ENCODE data around the gene AFF3. TPM values are rescaled to one million over a fixed set of nuclear protein-coding genes. Genes with fewer than 3 reads are reported as not detected.

Gene AFF3
- total RNA-seq, 1 experiment from 2014 or later, result not detected

- Histone ChIP-seq H3K4me1 (ENCODE audit: insufficient read depth, low read length, poor library complexity, severe bottlenecking) (no peaks in the 10 kb centered on the region), H3K27me3 (replicated peaks; ENCODE audit: insufficient read depth, low read depth, low read length, poor library complexity) (no peaks in the 10 kb centered on the region), H3K36me3 (ENCODE audit: insufficient read depth, low read length, poor library complexity, severe bottlenecking) (no peaks in the 10 kb centered on the region), H3K4me3 (ENCODE audit: low read depth, low read length, poor library complexity, severe bottlenecking) (no peak overlapping the region), H3K27ac (ENCODE audit: low read depth, low read length, poor library complexity, severe bottlenecking) (no peak overlapping the region), H3K9me3 (ENCODE audit: low read depth, low read length, poor library complexity, severe bottlenecking) (no peaks in the 10 kb centered on the region)
- intact Hi-C loops (cut with micrococcal nuclease; ENCODE audit: unreplicated experiment), result no loop called here
- ChIA-PET POLR2A (ENCODE audit: low non-redundant PET) (no interaction called here), CTCF (no interaction called here)
- no TSS peak for BruUV-seq (replicated peaks)
- no peak for DNase-seq (ENCODE audit: low spot score)
- no peak for TF ChIP-seq EZH2 (IDR thresholded peaks at IDR 0.05; ENCODE audit: borderline replicate concordance, low read depth, low read length, poor library complexity, severe bottlenecking)
- no peak for TF ChIP-seq CTCF (conservative IDR thresholded peaks at IDR 0.05; ENCODE audit: low read depth, low read length)
Measured at GRCh38 chr2:99722476-99722875, 419.9 kb downstream of the AFF3 start.

- no peak overlapping the region for H3K4me3 ChIP-seq (ENCODE audit: low read depth, low read length, poor library complexity, severe bottlenecking)
- POLR2A ChIA-PET (ENCODE audit: low non-redundant PET), result no interaction called here
- no peaks in the 10 kb centered on the region for H3K27me3 ChIP-seq (replicated peaks; ENCODE audit: insufficient read depth, low read depth, low read length, poor library complexity)
- intact Hi-C loops (cut with micrococcal nuclease; ENCODE audit: unreplicated experiment), result no loop called here
- H3K4me1 ChIP-seq (ENCODE audit: insufficient read depth, low read length, poor library complexity, severe bottlenecking), result no peaks in the 10 kb centered on the region
- DNase-seq (ENCODE audit: low spot score), result no peak
- H3K27ac ChIP-seq (ENCODE audit: low read depth, low read length, poor library complexity, severe bottlenecking), result no peak overlapping the region
- no peaks in the 10 kb centered on the region for H3K9me3 ChIP-seq (ENCODE audit: low read depth, low read length, poor library complexity, severe bottlenecking)
- BruUV-seq (replicated peaks), result no TSS peak
- TF ChIP-seq CTCF (conservative IDR thresholded peaks at IDR 0.05; ENCODE audit: low read depth, low read length), result no peak
- CTCF ChIA-PET, result no interaction called here
- no peaks in the 10 kb centered on the region for H3K36me3 ChIP-seq (ENCODE audit: insufficient read depth, low read length, poor library complexity, severe bottlenecking)
Measured at GRCh38 chr2:99719102-99719501, 423.3 kb downstream of the AFF3 start.

- intact Hi-C loops (cut with micrococcal nuclease; ENCODE audit: unreplicated experiment), result no loop called here
- TF ChIP-seq EZH2 (IDR thresholded peaks at IDR 0.05; ENCODE audit: borderline replicate concordance, low read depth, low read length, poor library complexity, severe bottlenecking), result no peak
Measured at GRCh38 chr2:99715956-99716355, 426.4 kb downstream of the AFF3 start.

GRCh38 chr2:99714349-99714748 lies 428.0 kb downstream of the AFF3 start:
- BruUV-seq (replicated peaks), result no TSS peak
- no peak for TF ChIP-seq EZH2 (IDR thresholded peaks at IDR 0.05; ENCODE audit: borderline replicate concordance, low read depth, low read length, poor library complexity, severe bottlenecking)
- ChIA-PET CTCF (no interaction called here), POLR2A (ENCODE audit: low non-redundant PET) (no interaction called here)
- no peaks in the 10 kb centered on the region for H3K9me3 ChIP-seq (ENCODE audit: low read depth, low read length, poor library complexity, severe bottlenecking)
- H3K27me3 ChIP-seq (replicated peaks; ENCODE audit: insufficient read depth, low read depth, low read length, poor library complexity), result peaks cover 16% of the 10 kb centered on the region
- intact Hi-C loops (cut with micrococcal nuclease; ENCODE audit: unreplicated experiment), result no loop called here
- no peaks in the 10 kb centered on the region for H3K36me3 ChIP-seq (ENCODE audit: insufficient read depth, low read length, poor library complexity, severe bottlenecking)
- H3K4me1 ChIP-seq (ENCODE audit: insufficient read depth, low read length, poor library complexity, severe bottlenecking), result no peaks in the 10 kb centered on the region
- no peak overlapping the region for H3K4me3 ChIP-seq (ENCODE audit: low read depth, low read length, poor library complexity, severe bottlenecking)
- H3K27ac ChIP-seq (ENCODE audit: low read depth, low read length, poor library complexity, severe bottlenecking), result no peak overlapping the region
- DNase-seq (ENCODE audit: low spot score), result no peak

More at GRCh38 chr2:99715956-99716355, 426.4 kb downstream of the AFF3 start:
- no TSS peak for BruUV-seq (replicated peaks)
- Histone ChIP-seq H3K4me1 (ENCODE audit: insufficient read depth, low read length, poor library complexity, severe bottlenecking) (no peaks in the 10 kb centered on the region), H3K36me3 (ENCODE audit: insufficient read depth, low read length, poor library complexity, severe bottlenecking) (no peaks in the 10 kb centered on the region), H3K27me3 (replicated peaks; ENCODE audit: insufficient read depth, low read depth, low read length, poor library complexity) (peaks cover 11% of the 10 kb centered on the region), H3K9me3 (ENCODE audit: low read depth, low read length, poor library complexity, severe bottlenecking) (no peaks in the 10 kb centered on the region), H3K27ac (ENCODE audit: low read depth, low read length, poor library complexity, severe bottlenecking) (no peak overlapping the region), H3K4me3 (ENCODE audit: low read depth, low read length, poor library complexity, severe bottlenecking) (no peak overlapping the region)
- ChIA-PET CTCF (no interaction called here), POLR2A (ENCODE audit: low non-redundant PET) (no interaction called here)
- no peak for DNase-seq (ENCODE audit: low spot score)

Data from A673 (cell line).